Astrocyte (in vitro differentiated cells and primary cell): ENCODE data around the gene DCP2.

Experiments
- CTCF ChIP-seq: IDR thresholded peaks from 2 replicates; pipeline ENCODE4 v1.5.1; 2011; ENCODE audit warnings: low read depth, mild to moderate bottlenecking, inconsistent platforms, low read length, moderate library complexity; ENCODE audit not compliant: insufficient read depth
- EZH2 ChIP-seq: IDR thresholded peaks from 2 replicates; pipeline ENCODE4 v1.6.1; 2012; ENCODE audit warnings: mild to moderate bottlenecking, low read length, inconsistent platforms; ENCODE audit not compliant: insufficient read depth

GRCh38 chr5:113059232-113060040, 82.8 kb downstream of the DCP2 start:
- TF ChIP-seq CTCF (no peak), EZH2 (no peak)
